GM12878 (cell line): Measurements from ENCODE around the gene ZMIZ2. TPM values are rescaled to one million over a fixed set of nuclear protein-coding genes. Genes with fewer than 3 reads are reported as not detected.

Source experiments
- ATAC-seq: fragments of 200-7000 bp; cut with Tn5 transposase; 3 replicates; pipeline ENCODE4 v1.9.1; 2020; ENCODE audit warnings: mild to moderate bottlenecking, moderate library complexity
- BruUV-seq: library from RNA; stranded (reverse); fragments of 400-500 nt; replicated peaks from 2 replicates; lab custom pipeline; 2021; lab: Mats Ljungman, UMichigan
- CTCF ChIA-PET: fragments of 300-600 bp; sonication (Branson Sonifier 250); formaldehyde crosslinking; extraction: SDS; loops from one replicate; lab custom pipeline; 2021; ENCODE audit warnings: inconsistent platforms; lab: Yijun Ruan, JAX
- POLR2A ChIA-PET: fragments of 350-600 bp; formaldehyde crosslinking; extraction: SDS; loops from one replicate; lab custom pipeline; 2021; ENCODE audit warnings: inconsistent platforms; lab: Charles Lee
- RAD21 ChIA-PET: fragments of 300-600 bp; sonication (Branson Sonifier 250); formaldehyde crosslinking; loops from one replicate; lab custom pipeline; 2023; ENCODE audit warnings: antibody characterized with exemption; ENCODE audit not compliant: unreplicated experiment; lab: Charles Lee
- SMC1A ChIA-PET: fragments of 300-600 bp; sonication (Branson Sonifier 250); formaldehyde crosslinking; loops from one replicate; lab custom pipeline; 2023; ENCODE audit not compliant: unreplicated experiment, uncharacterized antibody; lab: Charles Lee
- DNase-seq: peaks from one replicate; pipeline ENCODE4 v3.0.0-alpha.2; 2011; ENCODE audit warnings: low read depth, low spot score
- FAIRE-seq: peaks from 3 replicates; lab custom pipeline; 2011; peaks lifted over from hg19 to GRCh38; lab: Jason Lieb, UNC
- H2AFZ ChIP-seq: 2 replicates; pipeline ENCODE4 v1.6.0; 2011; ENCODE audit warnings: low read depth, low read length, control low read depth; ENCODE audit not compliant: control insufficient read depth
- H3K27ac ChIP-seq: 2 replicates; pipeline ENCODE4 v1.5.1; 2011; ENCODE audit warnings: control low read depth; ENCODE audit not compliant: control insufficient read depth, insufficient read depth
- H3K27me3 ChIP-seq, 2 experiments: replicated peaks in 1 of 2; 2 replicates each; pipeline versions ENCODE4 v1.6.0 to v1.6.1; 2011; ENCODE audit warnings: low read length in 1 of 2; ENCODE audit not compliant: control insufficient read depth in 2 of 2, insufficient read depth in 2 of 2
- H3K36me3 ChIP-seq, 2 experiments: 2 replicates each; pipeline ENCODE4 v1.5.1; 2011; ENCODE audit warnings: low read length in 1 of 2; ENCODE audit not compliant: control insufficient read depth in 2 of 2, insufficient read depth in 2 of 2
- H3K4me1 ChIP-seq: 2 replicates; pipeline ENCODE4 v1.6.1; 2011; ENCODE audit warnings: mild to moderate bottlenecking, low read length, moderate library complexity, mixed read lengths; ENCODE audit not compliant: control insufficient read depth, insufficient read depth
- H3K4me2 ChIP-seq: 2 replicates; pipeline ENCODE4 v1.6.0; 2011; ENCODE audit warnings: control low read depth; ENCODE audit not compliant: control insufficient read depth, insufficient read depth
- H3K4me3 ChIP-seq: fragments of 200-600 bp; sonication (generic); 2 replicates; pipeline ENCODE4 v1.5.1; 2016
- H3K79me2 ChIP-seq: 2 replicates; pipeline ENCODE4 v1.6.0; 2011; ENCODE audit warnings: low read length; ENCODE audit not compliant: control insufficient read depth, insufficient read depth
- H3K9ac ChIP-seq: 2 replicates; pipeline ENCODE4 v1.8.0; 2011; ENCODE audit warnings: low read length, control low read depth, mixed read lengths; ENCODE audit not compliant: control insufficient read depth, insufficient read depth
- H3K9me3 ChIP-seq: replicated peaks from 3 replicates; pipeline ENCODE4 v1.5.1; 2011; ENCODE audit warnings: mild to moderate bottlenecking, low read length; ENCODE audit not compliant: control insufficient read depth, insufficient read depth
- H4K20me1 ChIP-seq: 2 replicates; pipeline ENCODE4 v1.6.0; 2011; ENCODE audit not compliant: control insufficient read depth, insufficient read depth
- CBFB ChIP-seq: IDR thresholded peaks from 2 replicates; pipeline ENCODE4 v1.6.1; 2016; ENCODE audit warnings: antibody characterized with exemption, low read depth
- CBX5 ChIP-seq: sonication (generic); IDR thresholded peaks from 2 replicates; pipeline ENCODE4 v1.6.1; 2016; ENCODE audit warnings: low read depth, moderate library complexity, mild to moderate bottlenecking, inconsistent platforms
- KAT2A ChIP-seq: conservative IDR thresholded peaks from 2 replicates; pipeline ENCODE4 v1.6.1; 2011; ENCODE audit warnings: low read depth, low read length; ENCODE audit not compliant: control insufficient read depth
- KLF5 ChIP-seq: fragments of 450-650 bp; IDR thresholded peaks from 2 replicates; pipeline ENCODE4 v1.6.1; 2014; ENCODE audit warnings: mild to moderate bottlenecking; ENCODE audit not compliant: partially characterized antibody
- NFYB ChIP-seq: IDR thresholded peaks from 2 replicates; pipeline ENCODE4 v1.6.1; 2011; ENCODE audit warnings: low read depth, mild to moderate bottlenecking, low read length, improper control_type of control experiment, moderate library complexity; ENCODE audit not compliant: insufficient read depth
- PML ChIP-seq: IDR thresholded peaks from 2 replicates; pipeline ENCODE4 v1.6.1; 2012; ENCODE audit warnings: low read length, inconsistent platforms
- TAF1 ChIP-seq: IDR thresholded peaks from 2 replicates; pipeline ENCODE4 v1.6.1; 2011; ENCODE audit warnings: mild to moderate bottlenecking, low read depth, low read length, borderline replicate concordance
- TCF7 ChIP-seq: IDR thresholded peaks from 2 replicates; pipeline ENCODE4 v1.6.1; 2014; ENCODE audit warnings: antibody characterized with exemption, borderline replicate concordance
- YY1 ChIP-seq: IDR thresholded peaks from 2 replicates; pipeline ENCODE4 v1.6.1; 2011; ENCODE audit warnings: low read depth, mild to moderate bottlenecking, low read length
- WGBS: methylation state at CpG from one replicate; pipeline ENCODE4 v1.1.6; 2016; ENCODE audit warnings: low lambda C conversion rate; ENCODE audit not compliant: insufficient replicate concordance, insufficient coverage; ENCODE audit errors: missing lambda C conversion rate; 5-methylcytosine and 5-hydroxymethylcytosine counted together
- in situ Hi-C: fragments of 300-500 bp; cut with MboI; formaldehyde crosslinking; loops from 9 replicates; pipeline ENCODE4 v1.14.3; 2018; ENCODE audit warnings: mixed read lengths
- intact Hi-C: fragments of 100-400 bp; cut with micrococcal nuclease; formaldehyde crosslinking; loops from one replicate; pipeline ENCODE4 v1.14.2; 2022; ENCODE audit not compliant: unreplicated experiment
- polyA plus RNA-seq, 11 experiments: library from polyadenylated mRNA; depleted of rRNA in 4 of 11; unstranded in 6 of 11; stranded (reverse) in 5 of 11; fragments of >200 nt; fragmentation: Nextera tagmentation in 4 of 11; fragmentation: Illumina TruSeq in 1 of 11; extraction: Ambion mirVana in 4 of 11; extraction: Trizol in 1 of 11; gene quantifications; 1 replicate in 1 of 11; 2 replicates in 10 of 11; pipeline versions ENCODE4 v1.2.1 to v1.2.3, GENCODE V29; 2011 to 2016; ENCODE audit warnings: inconsistent platforms in 2 of 11, missing spikeins in 2 of 11, low read depth in 1 of 11
- total RNA-seq, 4 experiments: library from RNA; depleted of rRNA in 3 of 4; stranded (reverse); fragments of >200 nt in 3 of 4; fragmentation: Illumina TruSeq in 1 of 4; extraction: Trizol in 1 of 4; gene quantifications; 2 replicates each; pipeline versions ENCODE4 v1.2.1 to v1.2.3, GENCODE V29; 2013 to 2021
- TF ChIP-seq, protein P1 (sequence below): IDR thresholded peaks from 2 replicates; pipeline ENCODE4 v1.6.1; 2012; ENCODE audit warnings: mild to moderate bottlenecking, low read depth, low read length

Gene ZMIZ2
- total and polyA plus RNA-seq, 10 of the 15 experiments (the other 5 are each of a cell fraction or from before 2014, with no cell fraction given), result 0.71 to 158 (median 17.0) TPM

DNA sequence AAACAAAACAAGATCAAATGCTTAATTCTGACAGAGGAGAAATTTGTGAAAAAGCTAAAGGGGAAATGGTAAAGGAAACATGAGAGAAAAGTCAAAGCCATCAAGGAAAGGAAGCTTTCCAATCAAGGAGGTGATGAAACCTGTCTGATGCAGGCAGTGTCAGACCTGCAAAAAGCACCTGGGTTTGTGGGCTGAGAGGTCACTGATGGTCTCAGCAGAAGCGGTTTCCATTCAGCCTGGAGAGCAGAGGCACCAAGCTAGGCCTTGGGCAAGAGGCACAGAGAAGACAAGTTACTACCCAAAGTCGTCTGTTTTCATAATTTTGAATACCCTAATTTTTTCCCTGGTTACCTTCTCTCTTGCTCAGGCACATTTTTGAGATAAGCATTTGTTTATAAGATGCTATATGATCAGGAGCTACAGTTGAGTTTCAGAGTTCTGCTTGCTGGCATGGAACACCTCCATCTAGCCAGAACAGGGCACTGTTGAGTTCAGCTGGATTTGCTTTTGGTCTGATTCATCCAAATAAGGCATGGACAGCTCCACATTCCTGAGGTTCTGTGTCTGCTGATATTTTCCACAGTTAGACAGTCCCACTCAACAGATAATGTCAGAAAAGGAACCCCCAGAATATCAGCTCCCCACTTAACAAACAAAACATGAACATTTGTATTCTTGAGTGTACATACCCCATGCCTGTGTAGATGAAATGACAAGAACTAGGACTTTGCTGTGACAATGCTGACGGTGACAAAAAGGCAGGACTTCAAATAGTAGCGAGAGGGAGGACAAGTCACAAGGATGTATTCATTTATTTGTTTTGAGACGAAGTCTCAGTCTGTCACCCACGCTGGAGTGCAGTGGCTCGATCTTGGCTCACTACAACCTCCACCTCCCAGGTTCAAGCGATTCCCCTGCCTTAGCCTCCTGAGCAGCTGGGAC, 42.9 kb downstream of the ZMIZ2 start:
- H3K9me3 ChIP-seq, result no peaks in the 10 kb centered on the region
- intact Hi-C loops (no loop called here), in situ Hi-C loops (no loop called here)
- ChIA-PET POLR2A (interaction anchor here (0.7 to 1.5 kb wide), 4 partner anchors 14 to 57 kb away, joined by 3 read pairs; partner anchors contain the start of gene H2AZ2), RAD21 (interaction anchor here (0.8 to 1.0 kb wide), 2 partner anchors 39 to 41 kb away, joined by 3 read pairs; no protein-coding TSS in a partner anchor), CTCF (interaction anchor here (0.9 to 1.3 kb wide), 4 partner anchors 19 to 344 kb away, joined by 3 read pairs; no protein-coding TSS in a partner anchor), SMC1A (interaction anchor here (1.1 kb wide), 1 partner anchor 17 kb away, joined by 3 read pairs; no protein-coding TSS in a partner anchor)
- no peak overlapping the region for H2AFZ ChIP-seq
- H3K36me3 ChIP-seq, result no peaks in the 10 kb centered on the region; a peak in 1 of 4 replicates
- ATAC-seq (no peak), DNase-seq (no peak), FAIRE-seq (no peak)
- H3K27me3 ChIP-seq, result no peaks in the 10 kb centered on the region
- no peak overlapping the region for H3K4me3 ChIP-seq
- no peak overlapping the region for H3K4me2 ChIP-seq
- H4K20me1 ChIP-seq, result no peaks in the 10 kb centered on the region
- WGBS, result 75% methylated on average over 8 of the region's 8 CpGs
- H3K9ac ChIP-seq, result no peak overlapping the region
- peaks cover 4% of the 10 kb centered on the region for H3K4me1 ChIP-seq
- TF ChIP-seq YY1, result no peak
- H3K27ac ChIP-seq, result no peak overlapping the region
- BruUV-seq, result no TSS peak
- peaks cover 11% of the 10 kb centered on the region for H3K79me2 ChIP-seq

DNA sequence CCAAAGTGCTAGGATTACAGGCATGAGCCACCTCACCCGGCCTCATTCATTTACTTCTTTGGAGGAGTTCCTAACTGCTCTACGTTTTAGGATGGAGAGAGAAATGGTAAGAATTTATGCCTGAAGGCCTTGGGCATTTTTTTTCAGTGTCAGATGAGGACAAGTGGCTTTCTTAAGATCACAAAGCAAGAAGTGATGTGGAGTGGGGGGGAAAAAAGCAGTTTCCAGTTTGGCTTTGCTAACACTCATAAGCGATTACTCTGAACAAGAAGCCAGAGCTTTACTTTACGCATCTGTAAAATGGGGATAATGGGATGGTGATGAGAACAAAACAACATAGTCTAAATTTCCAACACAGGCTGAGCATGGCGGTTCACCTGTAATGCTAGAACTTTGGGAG, 45.3 kb downstream of the ZMIZ2 start:
- intact Hi-C loops, result no loop called here
- WGBS, result 94% methylated on average over 5 of the region's 5 CpGs
- ChIA-PET CTCF (no interaction called here), POLR2A (interaction anchor here (1.1 to 1.4 kb wide), 4 partner anchors 44 to 154 kb away, joined by 3 to 9 read pairs (median 3); no protein-coding TSS in a partner anchor), SMC1A (interaction anchor here (0.7 to 1.4 kb wide), 3 partner anchors 30 to 212 kb away, joined by 3 read pairs; partner anchors contain the start of gene TMED4), RAD21 (no interaction called here)
- Histone ChIP-seq H3K36me3 (peaks cover 0 to 8% of the 10 kb centered on the region in 2 experiments; a peak in 2 of 4 replicates), H3K27ac (no peak overlapping the region), H3K9me3 (no peaks in the 10 kb centered on the region), H4K20me1 (peaks cover 7% of the 10 kb centered on the region), H3K9ac (no peak overlapping the region), H3K4me3 (no peak overlapping the region), H3K4me1 (peaks cover 1% of the 10 kb centered on the region), H3K79me2 (peaks cover 34% of the 10 kb centered on the region), H2AFZ (no peak overlapping the region), H3K4me2 (no peak overlapping the region), H3K27me3 (no peaks in the 10 kb centered on the region)
- no peak for DNase-seq
- ATAC-seq, result no peak
- BruUV-seq, result no TSS peak
- TF ChIP-seq, protein P1, sequence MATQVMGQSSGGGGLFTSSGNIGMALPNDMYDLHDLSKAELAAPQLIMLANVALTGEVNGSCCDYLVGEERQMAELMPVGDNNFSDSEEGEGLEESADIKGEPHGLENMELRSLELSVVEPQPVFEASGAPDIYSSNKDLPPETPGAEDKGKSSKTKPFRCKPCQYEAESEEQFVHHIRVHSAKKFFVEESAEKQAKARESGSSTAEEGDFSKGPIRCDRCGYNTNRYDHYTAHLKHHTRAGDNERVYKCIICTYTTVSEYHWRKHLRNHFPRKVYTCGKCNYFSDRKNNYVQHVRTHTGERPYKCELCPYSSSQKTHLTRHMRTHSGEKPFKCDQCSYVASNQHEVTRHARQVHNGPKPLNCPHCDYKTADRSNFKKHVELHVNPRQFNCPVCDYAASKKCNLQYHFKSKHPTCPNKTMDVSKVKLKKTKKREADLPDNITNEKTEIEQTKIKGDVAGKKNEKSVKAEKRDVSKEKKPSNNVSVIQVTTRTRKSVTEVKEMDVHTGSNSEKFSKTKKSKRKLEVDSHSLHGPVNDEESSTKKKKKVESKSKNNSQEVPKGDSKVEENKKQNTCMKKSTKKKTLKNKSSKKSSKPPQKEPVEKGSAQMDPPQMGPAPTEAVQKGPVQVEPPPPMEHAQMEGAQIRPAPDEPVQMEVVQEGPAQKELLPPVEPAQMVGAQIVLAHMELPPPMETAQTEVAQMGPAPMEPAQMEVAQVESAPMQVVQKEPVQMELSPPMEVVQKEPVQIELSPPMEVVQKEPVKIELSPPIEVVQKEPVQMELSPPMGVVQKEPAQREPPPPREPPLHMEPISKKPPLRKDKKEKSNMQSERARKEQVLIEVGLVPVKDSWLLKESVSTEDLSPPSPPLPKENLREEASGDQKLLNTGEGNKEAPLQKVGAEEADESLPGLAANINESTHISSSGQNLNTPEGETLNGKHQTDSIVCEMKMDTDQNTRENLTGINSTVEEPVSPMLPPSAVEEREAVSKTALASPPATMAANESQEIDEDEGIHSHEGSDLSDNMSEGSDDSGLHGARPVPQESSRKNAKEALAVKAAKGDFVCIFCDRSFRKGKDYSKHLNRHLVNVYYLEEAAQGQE, result no peak
- TF ChIP-seq TAF1, result no peak
- TF ChIP-seq TCF7, result no peak
- TF ChIP-seq CBX5, result no peak
- no peak for TF ChIP-seq CBFB
- no peak for TF ChIP-seq NFYB
- no peak for TF ChIP-seq PML
- no peak for TF ChIP-seq KLF5
- TF ChIP-seq KAT2A, result no peak
- no peak for FAIRE-seq
- in situ Hi-C loops, result no loop called here
